ENCODE data around the gene ZNF606. TPM values are rescaled to one million over a fixed set of nuclear protein-coding genes. Genes with fewer than 3 reads are reported as not detected.
A peak's percentile ranks its signal among the peaks of the same experiment; 100 is the strongest.

ZNF606 gene
- total RNA-seq (2014; rRNA removed; shearing (Covaris generic)): 28.9 and 30.2 TPM in 2 replicates

GRCh38 chr19:58002384-58003173 is at the start of gene ZNF606:
Gene ZNF606, minus strand, starts transcription at chr19:58002820. Its CDS starts 1,501 bp downstream, at chr19:58001319.
- in situ Hi-C loops (cut with HindIII; ENCODE audit: low sequenced_read_pairs): no loop called here
- peak; percentile 87 for DNase-seq (ENCODE audit: low spot score)

GRCh38 chr19:58052256-58052655 is 49.6 kb upstream of the ZNF606 start:
- in situ Hi-C loops (cut with HindIII; ENCODE audit: low sequenced_read_pairs): no loop called here
- DNase-seq (ENCODE audit: low spot score): no peak

- no peak for DNase-seq (ENCODE audit: low spot score)
- in situ Hi-C loops (cut with HindIII; ENCODE audit: low sequenced_read_pairs): no loop called here
Measured at GRCh38 chr19:58047672-58048071, 45.1 kb upstream of the ZNF606 start.

GRCh38 chr19:58046856-58047255 is 44.2 kb upstream of the ZNF606 start:
- in situ Hi-C loops (cut with HindIII; ENCODE audit: low sequenced_read_pairs): no loop called here
- no peak for DNase-seq (ENCODE audit: low spot score)

GRCh38 chr19:58045411-58046050 is 42.9 kb upstream of the ZNF606 start:
- DNase-seq (ENCODE audit: low spot score): no peak
- in situ Hi-C loops (cut with HindIII; ENCODE audit: low sequenced_read_pairs): no loop called here

GRCh38 chr19:58044886-58045285 is 42.3 kb upstream of the ZNF606 start:
- in situ Hi-C loops (cut with HindIII; ENCODE audit: low sequenced_read_pairs): loop anchor here (5.0 kb wide), 1 partner anchor 32 kb away; no protein-coding TSS in a partner anchor
- no peak for DNase-seq (ENCODE audit: low spot score)

GRCh38 chr19:58044391-58044790 is 41.8 kb upstream of the ZNF606 start:
- in situ Hi-C loops (cut with HindIII; ENCODE audit: low sequenced_read_pairs): loop anchor here (5.0 kb wide), 1 partner anchor 33 kb away; no protein-coding TSS in a partner anchor
- DNase-seq (ENCODE audit: low spot score): no peak

- no peak for DNase-seq (ENCODE audit: low spot score)
- in situ Hi-C loops (cut with HindIII; ENCODE audit: low sequenced_read_pairs): loop anchor here (5.0 kb wide), 1 partner anchor 35 kb away; no protein-coding TSS in a partner anchor
Measured at GRCh38 chr19:58042495-58043340, 40.1 kb upstream of the ZNF606 start.

- DNase-seq (ENCODE audit: low spot score): no peak
- in situ Hi-C loops (cut with HindIII; ENCODE audit: low sequenced_read_pairs): loop anchor here (5.0 kb wide), 1 partner anchor 36 kb away; no protein-coding TSS in a partner anchor
Measured at GRCh38 chr19:58040751-58041525, 38.3 kb upstream of the ZNF606 start.

GRCh38 chr19:58038688-58039204 is 36.1 kb upstream of the ZNF606 start:
- in situ Hi-C loops (cut with HindIII; ENCODE audit: low sequenced_read_pairs): no loop called here
- peak; percentile 19 for DNase-seq (ENCODE audit: low spot score)

- peak; percentile 55 for DNase-seq (ENCODE audit: low spot score)
- in situ Hi-C loops (cut with HindIII; ENCODE audit: low sequenced_read_pairs): no loop called here
Measured at GRCh38 chr19:58037927-58038687, 35.5 kb upstream of the ZNF606 start.

- no peak for DNase-seq (ENCODE audit: low spot score)
- in situ Hi-C loops (cut with HindIII; ENCODE audit: low sequenced_read_pairs): no loop called here
Measured at GRCh38 chr19:58035863-58036262, 33.2 kb upstream of the ZNF606 start.

GRCh38 chr19:58034477-58034793 is 31.8 kb upstream of the ZNF606 start:
- in situ Hi-C loops (cut with HindIII; ENCODE audit: low sequenced_read_pairs): no loop called here
- DNase-seq (ENCODE audit: low spot score): no peak

- in situ Hi-C loops (cut with HindIII; ENCODE audit: low sequenced_read_pairs): no loop called here
- DNase-seq (ENCODE audit: low spot score): peak; percentile 91
Measured at GRCh38 chr19:58033741-58034476, 31.3 kb upstream of the ZNF606 start, which contains the start of gene ZSCAN1. Gene ZSCAN1, plus strand, starts transcription at chr19:58034025. Its CDS starts 3,812 bp downstream, at chr19:58037837.

GRCh38 chr19:58024661-58025060 is 22.0 kb upstream of the ZNF606 start:
- DNase-seq (ENCODE audit: low spot score): no peak
- in situ Hi-C loops (cut with HindIII; ENCODE audit: low sequenced_read_pairs): no loop called here

- in situ Hi-C loops (cut with HindIII; ENCODE audit: low sequenced_read_pairs): no loop called here
- DNase-seq (ENCODE audit: low spot score): no peak
Measured at GRCh38 chr19:58022283-58022660, 19.7 kb upstream of the ZNF606 start.

- in situ Hi-C loops (cut with HindIII; ENCODE audit: low sequenced_read_pairs): no loop called here
- peak; percentile 88 for DNase-seq (ENCODE audit: low spot score)
Measured at GRCh38 chr19:58021541-58022282, 19.1 kb upstream of the ZNF606 start.

All from G401 (cell line).